RWPE1 (cell line): Measurements from ENCODE around the gene GOLGA6A.

Source experiments
- CTCF ChIA-PET: fragments of 350-600 bp; sonication (Branson Sonifier 250); formaldehyde crosslinking; extraction: SDS; loops from one replicate; lab custom pipeline; 2021; lab: Yijun Ruan, JAX
- POLR2A ChIA-PET: fragments of 400-600 bp; formaldehyde crosslinking; extraction: SDS; loops from one replicate; lab custom pipeline; 2020; ENCODE audit warnings: antibody characterized with exemption; ENCODE audit not compliant: low non-redundant PET; lab: Yijun Ruan, JAX
- DNase-seq: peaks from one replicate; pipeline ENCODE4 v3.0.0; 2012; ENCODE audit warnings: low spot score
- H3K27ac ChIP-seq: fragments of 450-650 bp; 2 replicates; pipeline ENCODE4 v1.5.1; 2017
- TF ChIP-seq, protein P1 (sequence below): fragments of 450-650 bp; conservative IDR thresholded peaks from 2 replicates; pipeline ENCODE4 v1.5.1; 2017; ENCODE audit warnings: low read depth, mild to moderate bottlenecking

The GOLGA6A gene

GRCh38 chr15:74039656-74040010, 42.7 kb downstream of the GOLGA6A start:
- H3K27ac ChIP-seq, result no peak overlapping the region
- CTCF ChIA-PET, result interaction anchor here (1.1 to 1.6 kb wide), 2 partner anchors 10 to 283 kb away, joined by 3 to 4 read pairs; no protein-coding TSS in a partner anchor
- POLR2A ChIA-PET, result interaction anchor here (0.5 kb wide), 1 partner anchor 221 kb away, joined by 3 read pairs; no protein-coding TSS in a partner anchor
- TF ChIP-seq, protein P1, sequence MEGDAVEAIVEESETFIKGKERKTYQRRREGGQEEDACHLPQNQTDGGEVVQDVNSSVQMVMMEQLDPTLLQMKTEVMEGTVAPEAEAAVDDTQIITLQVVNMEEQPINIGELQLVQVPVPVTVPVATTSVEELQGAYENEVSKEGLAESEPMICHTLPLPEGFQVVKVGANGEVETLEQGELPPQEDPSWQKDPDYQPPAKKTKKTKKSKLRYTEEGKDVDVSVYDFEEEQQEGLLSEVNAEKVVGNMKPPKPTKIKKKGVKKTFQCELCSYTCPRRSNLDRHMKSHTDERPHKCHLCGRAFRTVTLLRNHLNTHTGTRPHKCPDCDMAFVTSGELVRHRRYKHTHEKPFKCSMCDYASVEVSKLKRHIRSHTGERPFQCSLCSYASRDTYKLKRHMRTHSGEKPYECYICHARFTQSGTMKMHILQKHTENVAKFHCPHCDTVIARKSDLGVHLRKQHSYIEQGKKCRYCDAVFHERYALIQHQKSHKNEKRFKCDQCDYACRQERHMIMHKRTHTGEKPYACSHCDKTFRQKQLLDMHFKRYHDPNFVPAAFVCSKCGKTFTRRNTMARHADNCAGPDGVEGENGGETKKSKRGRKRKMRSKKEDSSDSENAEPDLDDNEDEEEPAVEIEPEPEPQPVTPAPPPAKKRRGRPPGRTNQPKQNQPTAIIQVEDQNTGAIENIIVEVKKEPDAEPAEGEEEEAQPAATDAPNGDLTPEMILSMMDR, result no peak
- DNase-seq, result no peak

GRCh38 chr15:74038707-74039655, 43.4 kb downstream of the GOLGA6A start:
- POLR2A ChIA-PET, result interaction anchor here (0.5 to 1.5 kb wide), 2 partner anchors 66 to 222 kb away, joined by 3 read pairs; no protein-coding TSS in a partner anchor
- CTCF ChIA-PET, result interaction anchor here (0.7 to 3.1 kb wide), 3 partner anchors 10 to 192 kb away, joined by 3 to 26 read pairs (median 7); no protein-coding TSS in a partner anchor
- no peak overlapping the region for H3K27ac ChIP-seq
- DNase-seq, result no peak
- TF ChIP-seq, protein P1, result no peak

DNA sequence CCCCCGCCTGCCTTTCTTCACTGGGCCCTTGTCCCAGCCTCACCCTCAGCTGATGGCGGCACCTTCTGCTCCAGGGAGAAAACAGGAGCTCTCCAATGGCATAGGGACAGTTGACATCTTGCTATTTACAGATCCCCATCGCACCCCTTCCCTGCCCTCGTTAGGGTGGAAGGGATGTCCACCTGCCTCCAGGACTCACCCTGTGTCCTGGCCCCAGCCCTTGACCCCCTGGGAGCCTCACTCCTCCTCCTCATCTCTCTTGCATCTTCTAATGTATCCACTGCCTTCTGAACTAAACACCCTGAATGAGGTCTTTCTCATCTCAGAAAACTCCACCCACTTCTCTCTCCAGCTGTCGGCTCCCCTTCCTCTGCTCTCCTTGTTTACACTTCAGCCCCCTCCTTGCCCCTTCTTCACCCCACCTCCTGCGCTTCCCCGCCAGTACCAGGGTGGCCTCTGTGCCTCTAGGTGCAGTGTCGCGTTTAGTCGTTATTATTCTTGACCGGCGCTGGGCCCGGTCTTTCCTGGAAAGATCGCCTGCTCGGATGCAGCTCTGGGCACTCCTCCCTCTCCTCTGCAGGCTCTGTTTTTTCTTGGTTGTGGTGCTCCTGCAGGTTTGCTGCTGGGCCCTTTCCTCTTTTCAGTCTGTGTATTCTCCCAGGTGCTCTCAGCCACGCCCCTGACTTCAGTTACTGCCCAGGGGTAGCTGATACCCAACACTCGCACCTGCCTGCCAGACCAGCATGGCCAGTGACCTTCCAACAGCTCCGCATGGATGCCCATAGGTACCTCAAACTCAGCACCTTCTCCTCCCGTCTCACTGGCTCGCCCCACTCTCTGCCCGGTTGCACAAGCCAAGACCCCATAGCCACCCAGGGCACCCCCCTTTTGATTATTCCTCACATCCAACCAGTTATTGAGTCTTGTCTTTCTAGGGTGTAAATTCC, 44.9 kb downstream of the GOLGA6A start:
- no peak for DNase-seq
- ChIA-PET CTCF (interaction anchor here (0.6 to 3.1 kb wide), 7 partner anchors 11 to 65 kb away, joined by 3 to 26 read pairs (median 4); partner anchors contain the start of gene STOML1), POLR2A (interaction anchor here (1.5 kb wide), 1 partner anchor 64 kb away, joined by 3 read pairs; no protein-coding TSS in a partner anchor)
- TF ChIP-seq, protein P1, result no peak
- H3K27ac ChIP-seq, result peak overlapping the region; percentile 4; the same call in 1 of the 2 replicates

DNA sequence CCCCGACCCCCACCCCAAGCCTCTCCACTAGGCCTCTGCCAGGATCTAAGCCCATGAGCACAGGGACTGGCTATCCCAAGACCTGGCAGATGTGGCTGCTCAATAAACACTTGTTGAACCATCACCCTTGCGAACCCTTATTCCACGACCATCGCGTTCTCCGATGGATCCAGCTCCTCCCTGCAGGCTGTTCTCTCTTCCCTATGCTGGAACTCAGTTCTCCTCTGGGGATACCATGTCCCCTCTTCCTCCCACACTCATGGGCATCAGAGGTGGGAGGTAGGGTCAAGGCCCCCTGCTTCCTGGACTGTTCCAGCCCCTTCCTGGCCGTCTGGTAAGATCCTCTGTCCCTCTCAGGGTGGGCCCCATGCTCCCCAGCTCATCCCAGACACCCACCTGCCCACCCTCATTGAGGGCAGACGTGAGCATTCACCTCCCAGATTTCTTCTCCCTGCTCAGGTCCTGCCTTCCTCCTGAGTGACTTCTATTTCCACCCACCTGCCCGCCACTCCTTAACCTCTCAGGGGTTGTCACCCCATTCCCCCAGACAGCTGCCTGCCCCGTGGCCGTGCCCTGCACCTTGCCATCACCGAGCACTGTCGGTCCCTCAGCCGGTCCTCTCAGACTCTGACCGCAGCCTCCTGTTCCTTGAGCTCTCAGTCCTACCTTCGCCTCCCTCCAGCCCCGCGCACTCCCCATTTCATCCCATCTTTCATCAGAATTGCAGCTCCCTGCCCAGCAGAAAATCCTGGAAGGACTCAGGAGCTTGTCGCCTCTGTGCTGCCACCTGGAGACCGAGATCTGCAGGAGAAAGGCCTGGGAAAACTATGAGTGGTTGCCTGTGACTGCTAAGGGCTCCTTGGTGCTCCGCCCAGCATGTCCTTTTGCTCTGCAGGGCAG, 45.8 kb downstream of the GOLGA6A start:
- peak overlapping the region; percentile 4; the same call in 1 of the 2 replicates for H3K27ac ChIP-seq
- CTCF ChIA-PET, result interaction anchor here (0.6 to 3.1 kb wide), 6 partner anchors 12 to 185 kb away, joined by 3 to 26 read pairs (median 4); partner anchors contain the start of gene STOML1
- peak; percentile 55 for DNase-seq
- TF ChIP-seq, protein P1, result peak; percentile 50
- POLR2A ChIA-PET, result no interaction called here

DNA sequence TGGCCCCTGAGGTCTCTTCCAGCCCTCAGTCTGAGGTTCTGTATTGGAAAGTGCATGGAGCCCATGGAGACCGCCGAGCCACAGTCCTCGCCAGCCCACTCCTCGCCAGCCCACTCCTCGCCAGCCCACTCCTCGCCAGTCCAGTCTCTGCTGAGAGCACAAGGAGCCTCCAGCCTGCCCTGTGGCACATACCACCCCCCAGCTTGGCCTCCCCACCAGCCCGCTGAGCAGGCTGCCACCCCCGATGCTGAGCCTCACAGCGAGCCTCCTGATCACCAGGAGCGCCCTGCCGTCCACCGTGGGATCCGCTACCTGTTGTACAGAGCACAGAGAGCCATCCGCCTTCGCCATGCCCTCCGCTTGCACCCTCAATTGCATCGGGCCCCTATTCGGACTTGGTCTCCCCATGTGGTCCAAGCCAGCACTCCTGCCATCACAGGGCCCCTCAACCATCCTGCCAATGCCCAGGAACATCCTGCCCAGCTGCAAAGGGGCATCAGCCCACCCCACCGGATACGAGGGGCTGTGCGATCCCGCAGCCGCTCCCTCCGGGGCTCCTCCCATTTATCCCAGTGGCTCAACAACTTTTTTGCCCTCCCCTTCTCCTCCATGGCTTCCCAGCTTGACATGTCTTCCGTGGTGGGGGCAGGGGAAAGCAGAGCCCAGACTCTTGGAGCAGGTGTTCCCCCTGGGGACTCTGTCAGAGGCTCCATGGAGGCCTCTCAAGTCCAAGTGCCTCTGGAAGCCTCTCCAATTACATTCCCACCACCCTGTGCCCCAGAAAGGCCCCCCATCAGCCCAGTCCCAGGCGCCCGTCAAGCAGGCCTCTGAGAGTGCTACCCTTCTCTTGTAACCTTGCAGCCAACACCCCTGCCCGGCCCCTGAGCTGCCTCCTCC, 47.0 kb downstream of the GOLGA6A start:
- DNase-seq, result no peak
- POLR2A ChIA-PET, result interaction anchor here (1.0 kb wide), 1 partner anchor 63 kb away, joined by 3 read pairs; no protein-coding TSS in a partner anchor
- CTCF ChIA-PET, result interaction anchor here (0.6 to 3.1 kb wide), 6 partner anchors 9 to 1694 kb away, joined by 3 to 26 read pairs (median 4); no protein-coding TSS in a partner anchor

More for the DNA sequence above, 47.0 kb downstream of the GOLGA6A start:
- TF ChIP-seq, protein P1, result no peak
- 0 out of 2 replicates have a peak overlapping the region, but pooled peaks have one; percentile 4 for H3K27ac ChIP-seq
